ENCODE results near the gene CTDP1. TPM values are rescaled to one million over a fixed set of nuclear protein-coding genes. Genes with fewer than 3 reads are reported as not detected.
A peak's percentile ranks its signal among the peaks of the same experiment; 100 is the strongest.

Gene CTDP1
- 9.6 and 11.9 TPM in 2 replicates for total RNA-seq (2014; rRNA removed; shearing (Covaris generic))
- 11.3 and 15.4 TPM in 2 replicates for total RNA-seq (2022)
- percentile 52 among the genes with signal in this experiment for Bru-seq, nascent RNA
- percentile 50 among the genes with signal in this experiment for BruChase-seq, experiment 1, labeled RNA remaining after a 6-hour chase
- percentile 53 among the genes with signal in this experiment for BruChase-seq, experiment 2, labeled RNA remaining after a 2-hour chase
- long read RNA-seq, full-length matches to known transcripts, result 27 of 38 reads
- long read RNA-seq, partial matches to known transcripts, result 3 of 38 reads
- long read RNA-seq, other reads (novel, unspliced or antisense), result 8 of 38 reads

- peak within 1 kb of the TSS; percentile 57; the same call in 1 of the 2 replicates for H2AFZ ChIP-seq (ENCODE audit: low read length)
- H3K27ac ChIP-seq (ENCODE audit: low read depth, low read length, poor library complexity, severe bottlenecking), result peak within 1 kb of the TSS; percentile 74
- TF ChIP-seq EZH2phosphoT487 (IDR thresholded peaks at IDR 0.05; ENCODE audit: borderline replicate concordance, low read depth, low read length), result no peak
- TF ChIP-seq, protein P1, sequence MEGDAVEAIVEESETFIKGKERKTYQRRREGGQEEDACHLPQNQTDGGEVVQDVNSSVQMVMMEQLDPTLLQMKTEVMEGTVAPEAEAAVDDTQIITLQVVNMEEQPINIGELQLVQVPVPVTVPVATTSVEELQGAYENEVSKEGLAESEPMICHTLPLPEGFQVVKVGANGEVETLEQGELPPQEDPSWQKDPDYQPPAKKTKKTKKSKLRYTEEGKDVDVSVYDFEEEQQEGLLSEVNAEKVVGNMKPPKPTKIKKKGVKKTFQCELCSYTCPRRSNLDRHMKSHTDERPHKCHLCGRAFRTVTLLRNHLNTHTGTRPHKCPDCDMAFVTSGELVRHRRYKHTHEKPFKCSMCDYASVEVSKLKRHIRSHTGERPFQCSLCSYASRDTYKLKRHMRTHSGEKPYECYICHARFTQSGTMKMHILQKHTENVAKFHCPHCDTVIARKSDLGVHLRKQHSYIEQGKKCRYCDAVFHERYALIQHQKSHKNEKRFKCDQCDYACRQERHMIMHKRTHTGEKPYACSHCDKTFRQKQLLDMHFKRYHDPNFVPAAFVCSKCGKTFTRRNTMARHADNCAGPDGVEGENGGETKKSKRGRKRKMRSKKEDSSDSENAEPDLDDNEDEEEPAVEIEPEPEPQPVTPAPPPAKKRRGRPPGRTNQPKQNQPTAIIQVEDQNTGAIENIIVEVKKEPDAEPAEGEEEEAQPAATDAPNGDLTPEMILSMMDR (conservative IDR thresholded peaks at IDR 0.05; ENCODE audit: low read length), result no peak
- peak; percentile 89 for DNase-seq (ENCODE audit: low spot score)
- H3K4me3 ChIP-seq (ENCODE audit: low read depth, low read length, poor library complexity, severe bottlenecking), result peak within 1 kb of the TSS; percentile 80
- CTCF ChIA-PET (ENCODE audit: unreplicated experiment), result no interaction called here
- H3K4me2 ChIP-seq (ENCODE audit: low read length), result peak within 1 kb of the TSS; percentile 90
- BruUV-seq (replicated peaks), result TSS peak; percentile 59
- H3K36me3 ChIP-seq (ENCODE audit: insufficient read depth, low read length), result peaks cover 19% of the 10 kb centered on the region
- no peaks in the 10 kb centered on the region for H3K9me3 ChIP-seq (ENCODE audit: low read length)
- H4K20me1 ChIP-seq (ENCODE audit: insufficient read depth, low read length), result no peaks in the 10 kb centered on the region; the same call in 1 of the 2 replicates
- intact Hi-C loops (cut with micrococcal nuclease; ENCODE audit: unreplicated experiment), result loop anchor here (2.0 kb wide), 2 partner anchors 309 to 355 kb away; partner anchors contain the start of genes RBFA and TXNL4A
- no peaks in the 10 kb centered on the region for H3K9me2 ChIP-seq (ENCODE audit: insufficient read depth, low read length)
- peaks cover 26% of the 10 kb centered on the region for H3K4me1 ChIP-seq (ENCODE audit: insufficient read depth, low read length, poor library complexity, severe bottlenecking)
- POLR2A ChIA-PET, result no interaction called here
- peaks cover 34% of the 10 kb centered on the region; the same call in 1 of the 2 replicates for H3K79me2 ChIP-seq (ENCODE audit: insufficient read depth, low read depth, low read length)
These were observed at the start of gene CTDP1 for GRCh38 chr18:79679552-79680099. Gene CTDP1, plus strand, starts transcription at chr18:79679803. Its CDS starts 145 bp downstream, at chr18:79679948.

DNA sequence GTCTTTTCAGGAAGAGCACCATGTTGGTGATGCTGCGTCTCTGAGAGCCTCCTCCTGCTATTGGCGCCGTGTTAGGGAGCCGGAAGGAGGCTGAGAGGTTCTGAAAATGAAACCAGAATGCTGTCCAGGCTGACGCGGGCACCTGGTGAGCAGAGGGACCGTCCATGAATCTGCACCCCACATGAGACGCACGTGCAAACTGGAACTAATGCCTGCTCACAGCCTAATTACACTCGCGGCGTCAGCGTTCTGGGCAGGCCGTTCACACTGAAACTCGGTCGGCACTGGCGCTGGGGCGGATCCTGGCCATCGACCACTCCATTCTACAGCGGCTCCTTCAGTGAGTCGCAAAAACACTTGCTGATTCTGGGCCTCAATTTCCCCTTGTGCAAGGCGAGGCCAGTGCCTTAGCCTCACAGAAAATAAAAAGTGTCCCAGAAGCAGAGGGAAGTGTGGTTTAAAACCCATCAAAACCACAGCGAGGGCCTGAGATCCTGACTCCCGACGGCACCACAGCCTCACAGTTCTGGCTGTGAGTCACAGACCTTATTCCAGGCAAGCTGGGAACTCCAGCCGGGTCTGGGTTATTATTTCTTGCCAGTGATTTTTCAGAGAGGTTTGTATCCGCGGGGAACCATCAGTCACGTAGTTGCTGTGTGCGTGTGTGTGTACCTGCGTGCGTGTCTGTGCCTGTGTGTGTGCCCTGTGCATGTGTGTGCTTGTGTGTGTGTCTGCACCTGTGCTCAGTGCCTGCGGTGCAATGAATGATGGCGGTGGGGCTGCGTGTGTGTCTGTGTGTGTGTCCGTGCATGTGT is 49.1 kb upstream of the CTDP1 start:
- no peak for DNase-seq (ENCODE audit: low spot score)
- CTCF ChIA-PET (ENCODE audit: unreplicated experiment), result no interaction called here
- TF ChIP-seq, protein P1 (conservative IDR thresholded peaks at IDR 0.05; ENCODE audit: low read length), result no peak
- no peak for TF ChIP-seq EZH2phosphoT487 (IDR thresholded peaks at IDR 0.05; ENCODE audit: borderline replicate concordance, low read depth, low read length)
- Histone ChIP-seq H3K4me3 (ENCODE audit: low read depth, low read length, poor library complexity, severe bottlenecking) (no peak overlapping the region), H4K20me1 (ENCODE audit: insufficient read depth, low read length) (no peaks in the 10 kb centered on the region), H3K79me2 (ENCODE audit: insufficient read depth, low read depth, low read length) (no peaks in the 10 kb centered on the region), H3K36me3 (ENCODE audit: insufficient read depth, low read length) (no peaks in the 10 kb centered on the region), H3K27ac (ENCODE audit: low read depth, low read length, poor library complexity, severe bottlenecking) (no peak overlapping the region), H3K9me2 (ENCODE audit: insufficient read depth, low read length) (no peaks in the 10 kb centered on the region), H2AFZ (ENCODE audit: low read length) (no peak overlapping the region), H3K4me2 (ENCODE audit: low read length) (no peak overlapping the region), H3K9me3 (ENCODE audit: low read length) (no peaks in the 10 kb centered on the region), H3K4me1 (ENCODE audit: insufficient read depth, low read length, poor library complexity, severe bottlenecking) (peaks cover 2% of the 10 kb centered on the region)
- intact Hi-C loops (cut with micrococcal nuclease; ENCODE audit: unreplicated experiment), result no loop called here
- POLR2A ChIA-PET, result no interaction called here
- BruUV-seq (replicated peaks), result no TSS peak
